ENCODE measurements around the gene RYR3.

DNA sequence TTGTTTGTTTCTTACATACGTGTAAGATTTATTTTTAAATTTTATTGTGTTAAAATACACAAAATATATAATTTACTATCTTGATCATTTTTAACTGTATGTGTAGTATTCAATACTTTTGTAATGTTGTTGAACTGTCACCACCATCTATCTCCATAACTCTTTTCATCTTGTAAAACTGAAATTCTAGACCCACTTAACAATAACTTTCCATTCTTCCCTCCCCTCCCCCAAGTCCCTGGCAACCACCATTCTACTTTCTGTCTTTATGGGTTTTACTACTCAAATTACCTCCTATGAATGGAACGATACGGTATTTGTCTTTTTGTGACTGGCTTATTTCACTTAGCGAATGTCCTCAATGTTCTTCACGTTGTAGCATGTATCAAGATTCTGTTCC, 395.4 kb downstream of the RYR3 start:
- no peak for TF ChIP-seq MEF2A (IDR thresholded peaks at IDR 0.05; ENCODE audit: insufficient read depth, low read depth, low read length)
- TF ChIP-seq, protein P1, sequence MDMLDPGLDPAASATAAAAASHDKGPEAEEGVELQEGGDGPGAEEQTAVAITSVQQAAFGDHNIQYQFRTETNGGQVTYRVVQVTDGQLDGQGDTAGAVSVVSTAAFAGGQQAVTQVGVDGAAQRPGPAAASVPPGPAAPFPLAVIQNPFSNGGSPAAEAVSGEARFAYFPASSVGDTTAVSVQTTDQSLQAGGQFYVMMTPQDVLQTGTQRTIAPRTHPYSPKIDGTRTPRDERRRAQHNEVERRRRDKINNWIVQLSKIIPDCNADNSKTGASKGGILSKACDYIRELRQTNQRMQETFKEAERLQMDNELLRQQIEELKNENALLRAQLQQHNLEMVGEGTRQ (IDR thresholded peaks at IDR 0.05; ENCODE audit: borderline replicate concordance, low read depth, low read length) = no peak
- TF ChIP-seq, protein P2, sequence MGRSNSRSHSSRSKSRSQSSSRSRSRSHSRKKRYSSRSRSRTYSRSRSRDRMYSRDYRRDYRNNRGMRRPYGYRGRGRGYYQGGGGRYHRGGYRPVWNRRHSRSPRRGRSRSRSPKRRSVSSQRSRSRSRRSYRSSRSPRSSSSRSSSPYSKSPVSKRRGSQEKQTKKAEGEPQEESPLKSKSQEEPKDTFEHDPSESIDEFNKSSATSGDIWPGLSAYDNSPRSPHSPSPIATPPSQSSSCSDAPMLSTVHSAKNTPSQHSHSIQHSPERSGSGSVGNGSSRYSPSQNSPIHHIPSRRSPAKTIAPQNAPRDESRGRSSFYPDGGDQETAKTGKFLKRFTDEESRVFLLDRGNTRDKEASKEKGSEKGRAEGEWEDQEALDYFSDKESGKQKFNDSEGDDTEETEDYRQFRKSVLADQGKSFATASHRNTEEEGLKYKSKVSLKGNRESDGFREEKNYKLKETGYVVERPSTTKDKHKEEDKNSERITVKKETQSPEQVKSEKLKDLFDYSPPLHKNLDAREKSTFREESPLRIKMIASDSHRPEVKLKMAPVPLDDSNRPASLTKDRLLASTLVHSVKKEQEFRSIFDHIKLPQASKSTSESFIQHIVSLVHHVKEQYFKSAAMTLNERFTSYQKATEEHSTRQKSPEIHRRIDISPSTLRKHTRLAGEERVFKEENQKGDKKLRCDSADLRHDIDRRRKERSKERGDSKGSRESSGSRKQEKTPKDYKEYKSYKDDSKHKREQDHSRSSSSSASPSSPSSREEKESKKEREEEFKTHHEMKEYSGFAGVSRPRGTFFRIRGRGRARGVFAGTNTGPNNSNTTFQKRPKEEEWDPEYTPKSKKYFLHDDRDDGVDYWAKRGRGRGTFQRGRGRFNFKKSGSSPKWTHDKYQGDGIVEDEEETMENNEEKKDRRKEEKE (IDR thresholded peaks at IDR 0.05) = no peak
- TF ChIP-seq, protein P3, sequence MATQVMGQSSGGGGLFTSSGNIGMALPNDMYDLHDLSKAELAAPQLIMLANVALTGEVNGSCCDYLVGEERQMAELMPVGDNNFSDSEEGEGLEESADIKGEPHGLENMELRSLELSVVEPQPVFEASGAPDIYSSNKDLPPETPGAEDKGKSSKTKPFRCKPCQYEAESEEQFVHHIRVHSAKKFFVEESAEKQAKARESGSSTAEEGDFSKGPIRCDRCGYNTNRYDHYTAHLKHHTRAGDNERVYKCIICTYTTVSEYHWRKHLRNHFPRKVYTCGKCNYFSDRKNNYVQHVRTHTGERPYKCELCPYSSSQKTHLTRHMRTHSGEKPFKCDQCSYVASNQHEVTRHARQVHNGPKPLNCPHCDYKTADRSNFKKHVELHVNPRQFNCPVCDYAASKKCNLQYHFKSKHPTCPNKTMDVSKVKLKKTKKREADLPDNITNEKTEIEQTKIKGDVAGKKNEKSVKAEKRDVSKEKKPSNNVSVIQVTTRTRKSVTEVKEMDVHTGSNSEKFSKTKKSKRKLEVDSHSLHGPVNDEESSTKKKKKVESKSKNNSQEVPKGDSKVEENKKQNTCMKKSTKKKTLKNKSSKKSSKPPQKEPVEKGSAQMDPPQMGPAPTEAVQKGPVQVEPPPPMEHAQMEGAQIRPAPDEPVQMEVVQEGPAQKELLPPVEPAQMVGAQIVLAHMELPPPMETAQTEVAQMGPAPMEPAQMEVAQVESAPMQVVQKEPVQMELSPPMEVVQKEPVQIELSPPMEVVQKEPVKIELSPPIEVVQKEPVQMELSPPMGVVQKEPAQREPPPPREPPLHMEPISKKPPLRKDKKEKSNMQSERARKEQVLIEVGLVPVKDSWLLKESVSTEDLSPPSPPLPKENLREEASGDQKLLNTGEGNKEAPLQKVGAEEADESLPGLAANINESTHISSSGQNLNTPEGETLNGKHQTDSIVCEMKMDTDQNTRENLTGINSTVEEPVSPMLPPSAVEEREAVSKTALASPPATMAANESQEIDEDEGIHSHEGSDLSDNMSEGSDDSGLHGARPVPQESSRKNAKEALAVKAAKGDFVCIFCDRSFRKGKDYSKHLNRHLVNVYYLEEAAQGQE (IDR thresholded peaks at IDR 0.05; ENCODE audit: low read depth, low read length) = no peak
- no peak for TF ChIP-seq ZNF274 (IDR thresholded peaks at IDR 0.05; ENCODE audit: insufficient read depth, insufficient read length)
- no peak for TF ChIP-seq EZH2 (IDR thresholded peaks at IDR 0.05; ENCODE audit: borderline replicate concordance, control insufficient read depth, low read depth, low read length)
